SU-DHL-6 (cell line): ENCODE data around the gene MYO9A.

Experiments used
- H2AFZ ChIP-seq: fragments of 200-600 bp; sonication (generic); 2 replicates; pipeline ENCODE4 v1.6.1; 2014; ENCODE audit warnings: low read depth, mild to moderate bottlenecking, moderate library complexity, mixed read lengths, antibody characterized with exemption, low read length; ENCODE audit not compliant: severe bottlenecking
- H3F3A ChIP-seq: fragments of 200-600 bp; shearing (Covaris generic); 2 replicates; pipeline ENCODE4 v1.6.0; 2016; ENCODE audit warnings: antibody characterized with exemption, mild to moderate bottlenecking; ENCODE audit not compliant: insufficient read depth
- H3K27ac ChIP-seq: fragments of 200-600 bp; sonication (generic); 2 replicates; pipeline ENCODE4 v1.5.1; 2016; ENCODE audit warnings: low read depth, mild to moderate bottlenecking, low read length, moderate library complexity, mixed read lengths
- H3K27me3 ChIP-seq: fragments of 200-600 bp; sonication (generic), shearing (Covaris generic); 2 replicates; pipeline ENCODE4 v1.6.0; 2014; ENCODE audit warnings: mild to moderate bottlenecking, low read length
- H3K36me3 ChIP-seq: fragments of 200-600 bp; sonication (generic); 2 replicates; pipeline ENCODE4 v1.6.1; 2014; ENCODE audit warnings: mild to moderate bottlenecking, low read length, mixed read lengths
- H3K4me2 ChIP-seq: fragments of 300-600, 200-600 bp; shearing (Covaris generic), sonication (generic); 2 replicates; pipeline ENCODE4 v1.6.0; 2014; ENCODE audit warnings: low read length, low read depth, mild to moderate bottlenecking; ENCODE audit not compliant: poor library complexity, severe bottlenecking
- H3K4me3 ChIP-seq: fragments of 200-600 bp; sonication (generic); 2 replicates; pipeline ENCODE4 v1.5.1; 2014; ENCODE audit warnings: antibody characterized with exemption, low read length, mild to moderate bottlenecking, mixed read lengths; ENCODE audit not compliant: insufficient read depth, poor library complexity, severe bottlenecking
- H3K79me2 ChIP-seq: fragments of 200-600 bp; sonication (generic); 2 replicates; pipeline ENCODE4 v1.6.1; 2014; ENCODE audit warnings: mild to moderate bottlenecking, low read length, moderate library complexity; ENCODE audit not compliant: insufficient read depth
- H3K9ac ChIP-seq: fragments of 200-600 bp; sonication (generic); 2 replicates; pipeline ENCODE4 v1.7.0; 2014; ENCODE audit warnings: mild to moderate bottlenecking, low read length
- H3K9me2 ChIP-seq: fragments of 200-600 bp; sonication (generic); replicated peaks from 2 replicates; pipeline ENCODE4 v1.6.1; 2014; ENCODE audit warnings: low read length; ENCODE audit not compliant: insufficient read depth
- H3K9me3 ChIP-seq: fragments of 200-600 bp; sonication (generic); 2 replicates; pipeline ENCODE4 v1.6.1; 2014; ENCODE audit warnings: low read length, mixed read lengths; ENCODE audit not compliant: insufficient read depth
- H4K20me1 ChIP-seq: fragments of 200-600 bp; sonication (generic); 2 replicates; pipeline ENCODE4 v1.6.1; 2014; ENCODE audit warnings: low read depth, mild to moderate bottlenecking, antibody characterized with exemption, low read length, moderate library complexity, mixed read lengths
- EZH2phosphoT487 ChIP-seq: fragments of 200-600 bp; sonication (generic), shearing (Covaris generic); conservative IDR thresholded peaks from 2 replicates; pipeline ENCODE4 v1.6.1; 2018; ENCODE audit warnings: mild to moderate bottlenecking, antibody characterized with exemption, low read length, moderate library complexity, mixed read lengths
- TF ChIP-seq, protein P1 (sequence below): fragments of 200-600 bp; sonication (generic); IDR thresholded peaks from one replicate; pipeline ENCODE4 v1.5.1; 2017; ENCODE audit warnings: antibody characterized with exemption, mild to moderate bottlenecking, low read length, moderate library complexity; ENCODE audit not compliant: insufficient read depth, poor library complexity, severe bottlenecking

Gene MYO9A

DNA sequence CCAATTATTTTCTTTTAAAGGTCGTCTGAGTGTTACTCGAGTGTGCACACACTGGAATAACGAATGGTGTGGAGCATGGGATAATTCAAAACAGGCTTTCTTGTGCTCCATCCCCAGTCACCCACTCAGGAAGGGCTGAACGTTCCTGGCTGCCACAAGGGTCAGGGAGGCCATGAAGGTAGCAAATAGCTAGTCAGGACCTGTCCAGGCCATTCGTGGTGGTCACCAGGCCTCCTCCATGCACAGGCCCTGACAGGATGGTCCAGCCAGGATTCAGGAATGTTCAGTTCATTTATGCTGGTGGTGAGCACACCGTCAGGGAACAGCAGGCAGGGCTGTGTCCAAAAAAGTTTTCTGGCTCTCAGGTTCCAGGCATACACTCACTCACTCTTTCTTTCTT lies 319.3 kb downstream of the MYO9A start:
- H3K36me3 ChIP-seq, result no peaks in the 10 kb centered on the region
- no peak overlapping the region for H3K9ac ChIP-seq
- no peaks in the 10 kb centered on the region for H3K9me3 ChIP-seq
- H3K9me2 ChIP-seq, result no peaks in the 10 kb centered on the region
- H3F3A ChIP-seq, result no peaks in the 10 kb centered on the region
- no peak overlapping the region for H3K27ac ChIP-seq
- H3K4me3 ChIP-seq, result no peak overlapping the region
- no peak overlapping the region for H3K4me2 ChIP-seq
- no peaks in the 10 kb centered on the region for H3K27me3 ChIP-seq
- H4K20me1 ChIP-seq, result no peaks in the 10 kb centered on the region
- TF ChIP-seq, protein P1, sequence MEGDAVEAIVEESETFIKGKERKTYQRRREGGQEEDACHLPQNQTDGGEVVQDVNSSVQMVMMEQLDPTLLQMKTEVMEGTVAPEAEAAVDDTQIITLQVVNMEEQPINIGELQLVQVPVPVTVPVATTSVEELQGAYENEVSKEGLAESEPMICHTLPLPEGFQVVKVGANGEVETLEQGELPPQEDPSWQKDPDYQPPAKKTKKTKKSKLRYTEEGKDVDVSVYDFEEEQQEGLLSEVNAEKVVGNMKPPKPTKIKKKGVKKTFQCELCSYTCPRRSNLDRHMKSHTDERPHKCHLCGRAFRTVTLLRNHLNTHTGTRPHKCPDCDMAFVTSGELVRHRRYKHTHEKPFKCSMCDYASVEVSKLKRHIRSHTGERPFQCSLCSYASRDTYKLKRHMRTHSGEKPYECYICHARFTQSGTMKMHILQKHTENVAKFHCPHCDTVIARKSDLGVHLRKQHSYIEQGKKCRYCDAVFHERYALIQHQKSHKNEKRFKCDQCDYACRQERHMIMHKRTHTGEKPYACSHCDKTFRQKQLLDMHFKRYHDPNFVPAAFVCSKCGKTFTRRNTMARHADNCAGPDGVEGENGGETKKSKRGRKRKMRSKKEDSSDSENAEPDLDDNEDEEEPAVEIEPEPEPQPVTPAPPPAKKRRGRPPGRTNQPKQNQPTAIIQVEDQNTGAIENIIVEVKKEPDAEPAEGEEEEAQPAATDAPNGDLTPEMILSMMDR, result no peak
- TF ChIP-seq EZH2phosphoT487, result no peak
- H3K79me2 ChIP-seq, result no peaks in the 10 kb centered on the region
- no peak overlapping the region for H2AFZ ChIP-seq

DNA sequence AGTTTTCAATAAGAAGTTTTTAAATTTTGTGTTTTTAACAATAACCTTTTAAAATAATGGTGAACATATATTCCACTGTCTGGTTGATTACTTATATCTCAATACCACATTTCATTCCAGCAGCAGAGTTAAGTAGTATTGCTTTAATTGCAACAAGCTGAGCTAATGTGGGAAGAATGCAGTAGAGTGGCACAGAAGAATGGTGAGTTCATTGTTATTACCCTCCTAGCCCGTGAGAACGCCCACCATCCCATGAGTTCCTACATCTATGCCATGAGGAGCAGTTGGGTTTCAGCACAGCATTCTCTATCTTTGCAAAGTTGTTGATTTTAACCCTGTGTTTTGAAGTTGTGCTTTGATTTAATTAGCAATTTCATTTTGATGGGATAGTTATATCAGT lies 325.4 kb downstream of the MYO9A start:
- Histone ChIP-seq H3K36me3 (no peaks in the 10 kb centered on the region), H3K9me2 (no peaks in the 10 kb centered on the region), H2AFZ (no peak overlapping the region), H3K79me2 (no peaks in the 10 kb centered on the region), H4K20me1 (no peaks in the 10 kb centered on the region), H3K27ac (no peak overlapping the region), H3K4me3 (no peak overlapping the region), H3K4me2 (no peak overlapping the region), H3K27me3 (no peaks in the 10 kb centered on the region), H3K9me3 (no peaks in the 10 kb centered on the region), H3K9ac (no peak overlapping the region), H3F3A (no peaks in the 10 kb centered on the region)
- TF ChIP-seq EZH2phosphoT487, result no peak
- TF ChIP-seq, protein P1, result no peak

DNA sequence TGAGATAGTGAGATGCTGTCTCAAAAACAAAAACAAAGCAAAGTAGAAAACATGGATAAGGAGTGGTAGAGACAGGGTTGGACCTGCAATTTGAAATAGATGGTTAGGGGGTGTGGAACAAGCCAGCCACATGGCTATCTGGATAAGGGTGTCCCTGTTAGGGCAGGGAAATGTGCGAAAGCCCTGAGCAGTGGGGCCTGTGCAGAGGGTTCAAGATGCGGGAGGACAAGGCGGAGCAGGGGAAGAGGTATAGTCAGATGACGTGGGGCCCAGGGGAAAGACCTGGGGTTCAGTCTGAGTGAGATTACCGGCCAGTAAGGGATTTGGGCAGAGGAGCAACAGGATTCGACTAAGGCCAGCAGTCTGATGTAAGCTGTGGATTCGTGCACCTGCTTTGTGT lies 326.0 kb downstream of the MYO9A start:
- no peaks in the 10 kb centered on the region for H3K9me3 ChIP-seq
- H4K20me1 ChIP-seq, result no peaks in the 10 kb centered on the region
- H3K27me3 ChIP-seq, result no peaks in the 10 kb centered on the region
- no peak overlapping the region for H3K4me2 ChIP-seq
- no peak overlapping the region for H2AFZ ChIP-seq
- TF ChIP-seq EZH2phosphoT487, result no peak
- TF ChIP-seq, protein P1, result no peak
- H3K9ac ChIP-seq, result no peak overlapping the region
- no peak overlapping the region for H3K27ac ChIP-seq
- H3K4me3 ChIP-seq, result no peak overlapping the region
- no peaks in the 10 kb centered on the region for H3K79me2 ChIP-seq
- no peaks in the 10 kb centered on the region for H3K36me3 ChIP-seq
- H3K9me2 ChIP-seq, result no peaks in the 10 kb centered on the region
- H3F3A ChIP-seq, result no peaks in the 10 kb centered on the region
